ENCODE results near the gene PARD6B.

DNA sequence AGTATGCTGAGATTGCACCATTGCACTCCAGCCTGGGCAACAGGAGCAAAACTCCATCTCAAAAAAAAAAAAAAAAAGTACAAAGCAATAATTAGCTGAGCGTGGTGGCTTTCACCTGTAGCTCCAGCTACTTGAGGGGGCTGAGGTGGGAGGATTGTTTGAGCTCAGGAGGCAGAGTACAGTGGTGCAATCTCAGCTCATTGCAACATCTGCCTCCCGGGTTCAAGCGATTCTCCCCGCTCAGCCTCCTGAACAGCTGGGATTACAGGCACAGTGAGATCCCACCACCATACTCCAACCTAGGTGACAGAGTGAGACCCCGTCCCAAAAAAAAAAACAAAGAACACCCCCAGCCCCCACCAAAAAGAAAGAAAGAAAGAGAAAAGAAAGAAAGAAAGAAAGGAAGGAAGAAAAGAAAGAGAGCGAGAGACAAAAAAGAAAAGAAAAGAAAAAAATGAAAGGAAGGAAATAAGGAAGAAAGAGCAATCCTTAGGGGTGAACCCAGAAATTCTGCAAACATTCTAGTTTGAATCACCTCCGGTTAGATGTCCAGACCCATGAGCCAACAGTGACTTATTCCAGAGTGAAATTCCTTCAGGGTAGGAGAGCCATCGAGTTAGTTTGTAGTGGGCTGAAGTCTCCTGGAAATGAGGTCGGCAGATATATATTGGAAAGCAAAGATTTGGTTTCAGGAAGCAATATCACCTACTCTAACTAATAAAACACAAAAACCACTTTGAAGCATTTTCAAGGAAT, 36.8 kb upstream of the PARD6B start:
- no peak for TF ChIP-seq PLRG1 (conservative IDR thresholded peaks at IDR 0.05)
- no peak for TF ChIP-seq CTCF (CRISPR knock-in tag; IDR thresholded peaks at IDR 0.05)
- TF ChIP-seq ZNF296 (CRISPR knock-in tag; conservative IDR thresholded peaks at IDR 0.05), result no peak
- no peak for TF ChIP-seq POLR2AphosphoS5 (IDR thresholded peaks at IDR 0.05; ENCODE audit: low read depth, low read length)
- TF ChIP-seq ATM (IDR thresholded peaks at IDR 0.05; ENCODE audit: borderline replicate concordance), result no peak
- no peak for TF ChIP-seq TCF7L2 (IDR thresholded peaks at IDR 0.05; ENCODE audit: low read depth, low read length)
- TF ChIP-seq, protein P1, sequence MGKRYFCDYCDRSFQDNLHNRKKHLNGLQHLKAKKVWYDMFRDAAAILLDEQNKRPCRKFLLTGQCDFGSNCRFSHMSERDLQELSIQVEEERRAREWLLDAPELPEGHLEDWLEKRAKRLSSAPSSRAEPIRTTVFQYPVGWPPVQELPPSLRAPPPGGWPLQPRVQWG (CRISPR knock-in tag; IDR thresholded peaks at IDR 0.05; ENCODE audit: borderline replicate concordance, low read depth), result no peak
- TF ChIP-seq ZNF224 (CRISPR knock-in tag; IDR thresholded peaks at IDR 0.05), result no peak

All from HepG2 (cell line).